Neural cell (in vitro differentiated cells): ENCODE results near the gene LAPTM4A. TPM values are rescaled to one million over a fixed set of nuclear protein-coding genes. Genes with fewer than 3 reads are reported as not detected.

Experiments
- H2AFZ ChIP-seq: fragments of 200-600, 300-800 bp; sonication (generic), shearing (Covaris generic); 2 replicates; pipeline ENCODE4 v1.6.0; 2014; ENCODE audit warnings: low read depth, mild to moderate bottlenecking, antibody characterized with exemption, low read length, moderate library complexity
- H3F3A ChIP-seq: fragments of 200-600 bp; shearing (Covaris generic); 2 replicates; pipeline ENCODE4 v1.6.1; 2016; ENCODE audit warnings: mild to moderate bottlenecking, moderate library complexity, mixed read lengths, antibody characterized with exemption, low read length; ENCODE audit not compliant: insufficient read depth, poor library complexity, severe bottlenecking
- H3K27ac ChIP-seq: fragments of 200-600, 300-800 bp; sonication (generic), shearing (Covaris generic); 2 replicates; pipeline ENCODE4 v1.5.1; 2014; ENCODE audit warnings: mild to moderate bottlenecking, low read length, moderate library complexity
- H3K27me3 ChIP-seq: fragments of 300-800, 200-600 bp; sonication (generic), shearing (Covaris generic); 2 replicates; pipeline ENCODE4 v1.6.0; 2014; ENCODE audit warnings: mild to moderate bottlenecking, low read depth, low read length, moderate library complexity; ENCODE audit not compliant: insufficient read depth
- H3K36me3 ChIP-seq: fragments of 300-800, 200-600 bp; sonication (generic), shearing (Covaris generic); 2 replicates; pipeline ENCODE4 v1.5.1; 2014; ENCODE audit warnings: mild to moderate bottlenecking, antibody characterized with exemption, low read length, moderate library complexity; ENCODE audit not compliant: insufficient read depth
- H3K4me2 ChIP-seq: fragments of 300-800, 200-600 bp; sonication (generic), shearing (Covaris generic); 2 replicates; pipeline ENCODE4 v1.6.0; 2014; ENCODE audit warnings: mild to moderate bottlenecking, low read length
- H3K4me3 ChIP-seq: fragments of 300-800, 200-600 bp; sonication (generic), shearing (Covaris generic); 2 replicates; pipeline ENCODE4 v1.5.1; 2014; ENCODE audit warnings: mild to moderate bottlenecking, low read length, moderate library complexity
- H3K79me2 ChIP-seq: fragments of 200-600 bp; shearing (Covaris generic); replicated peaks from 2 replicates; pipeline ENCODE4 v1.6.0; 2014; ENCODE audit warnings: mild to moderate bottlenecking, low read length, moderate library complexity; ENCODE audit not compliant: insufficient read depth
- H3K9ac ChIP-seq: fragments of 300-800, 200-600 bp; sonication (generic), shearing (Covaris generic); 2 replicates; pipeline ENCODE4 v1.6.1; 2016; ENCODE audit warnings: mild to moderate bottlenecking, low read length, mixed read lengths
- H3K9me2 ChIP-seq: fragments of 200-600 bp; shearing (Covaris generic); 2 replicates; pipeline ENCODE4 v1.6.1; 2016; ENCODE audit warnings: mild to moderate bottlenecking, low read length, mixed read lengths; ENCODE audit not compliant: insufficient read depth
- H3K9me3 ChIP-seq: fragments of 200-600, 300-800 bp; sonication (generic), shearing (Covaris generic); 2 replicates; pipeline ENCODE4 v1.6.1; 2016; ENCODE audit warnings: mild to moderate bottlenecking, mixed run types, low read length, moderate library complexity, mixed read lengths
- H4K20me1 ChIP-seq: fragments of 200-600 bp; shearing (Covaris generic); 2 replicates; pipeline ENCODE4 v1.6.1; 2016; ENCODE audit warnings: mild to moderate bottlenecking, mixed run types; ENCODE audit not compliant: insufficient read depth
- EP300 ChIP-seq: fragments of 450-650 bp; conservative IDR thresholded peaks from 2 replicates; pipeline ENCODE4 v1.6.1; 2014; ENCODE audit warnings: antibody characterized with exemption, mild to moderate bottlenecking, moderate library complexity; ENCODE audit not compliant: poor library complexity, severe bottlenecking
- EZH2 ChIP-seq: fragments of 200-600, 300-800 bp; shearing (Covaris generic), sonication (generic); IDR thresholded peaks from 2 replicates; pipeline ENCODE4 v1.6.1; 2014; ENCODE audit warnings: antibody characterized with exemption, low read length, borderline replicate concordance, mild to moderate bottlenecking; ENCODE audit not compliant: insufficient read depth, poor library complexity, severe bottlenecking
- MXI1 ChIP-seq: fragments of 450-650 bp; conservative IDR thresholded peaks from 2 replicates; pipeline ENCODE4 v1.6.1; 2014; ENCODE audit warnings: antibody characterized with exemption, mild to moderate bottlenecking; ENCODE audit not compliant: poor library complexity, severe bottlenecking
- POLR2AphosphoS5 ChIP-seq: IDR thresholded peaks from 2 replicates; pipeline ENCODE4 v1.6.1; 2012
- RAD21 ChIP-seq: fragments of 450-650 bp; conservative IDR thresholded peaks from 2 replicates; pipeline ENCODE4 v1.6.1; 2014; ENCODE audit warnings: antibody characterized with exemption, mild to moderate bottlenecking, moderate library complexity
- SMC3 ChIP-seq: fragments of 450-650 bp; conservative IDR thresholded peaks from 2 replicates; pipeline ENCODE4 v1.6.1; 2014; ENCODE audit warnings: antibody characterized with exemption, mild to moderate bottlenecking, moderate library complexity; ENCODE audit not compliant: poor library complexity
- TAF1 ChIP-seq: IDR thresholded peaks from 2 replicates; pipeline ENCODE4 v1.6.1; 2012; ENCODE audit warnings: low read depth
- polyA plus RNA-seq: library from polyadenylated mRNA; depleted of rRNA; stranded (reverse); fragments of >200 nt; gene quantifications from 2 replicates; pipeline ENCODE4 v1.2.3, GENCODE V29; 2014
- TF ChIP-seq, protein P1 (sequence below): fragments of 450-650 bp; IDR thresholded peaks from 2 replicates; pipeline ENCODE4 v1.5.1; 2014; ENCODE audit warnings: antibody characterized with exemption, mild to moderate bottlenecking, moderate library complexity; ENCODE audit not compliant: poor library complexity, severe bottlenecking
- TF ChIP-seq, protein P2 (sequence below): IDR thresholded peaks from 2 replicates; pipeline ENCODE4 v1.6.1; 2012; ENCODE audit warnings: borderline replicate concordance

LAPTM4A gene
- polyA plus RNA-seq, 1 donor from 2014 or later: 81.7 TPM

GRCh38 chr2:20094142-20094755 is 42.8 kb upstream of the LAPTM4A start:
- H3K36me3 ChIP-seq: no peaks in the 10 kb centered on the region
- H3K9me2 ChIP-seq: no peaks in the 10 kb centered on the region
- H3K27me3 ChIP-seq: no peaks in the 10 kb centered on the region
- no peaks in the 10 kb centered on the region for H4K20me1 ChIP-seq
- H3K4me3 ChIP-seq: no peak overlapping the region
- no peaks in the 10 kb centered on the region for H3K9me3 ChIP-seq
- H3F3A ChIP-seq: no peaks in the 10 kb centered on the region
- no peak overlapping the region for H3K9ac ChIP-seq
- H3K27ac ChIP-seq: no peak overlapping the region
- no peak for TF ChIP-seq TAF1
- no peak for TF ChIP-seq SMC3
- TF ChIP-seq POLR2AphosphoS5: no peak
- TF ChIP-seq EZH2: no peak
- no peak for TF ChIP-seq MXI1
- TF ChIP-seq EP300: no peak
- H3K4me2 ChIP-seq: no peak overlapping the region
- H2AFZ ChIP-seq: no peak overlapping the region
- H3K79me2 ChIP-seq: no peaks in the 10 kb centered on the region

GRCh38 chr2:20093263-20094141 is 42.1 kb upstream of the LAPTM4A start:
- Histone ChIP-seq H3F3A (no peaks in the 10 kb centered on the region), H3K4me3 (no peak overlapping the region), H4K20me1 (no peaks in the 10 kb centered on the region), H3K27me3 (no peaks in the 10 kb centered on the region), H3K79me2 (no peaks in the 10 kb centered on the region), H3K4me2 (no peak overlapping the region), H3K9me3 (no peaks in the 10 kb centered on the region), H3K9ac (no peak overlapping the region), H3K36me3 (no peaks in the 10 kb centered on the region), H2AFZ (no peak overlapping the region), H3K9me2 (no peaks in the 10 kb centered on the region), H3K27ac (no peak overlapping the region)
- TF ChIP-seq TAF1 (no peak), EP300 (no peak), EZH2 (no peak), SMC3 (no peak), RAD21 (no peak), MXI1 (no peak), POLR2AphosphoS5 (no peak)
- TF ChIP-seq, protein P1, sequence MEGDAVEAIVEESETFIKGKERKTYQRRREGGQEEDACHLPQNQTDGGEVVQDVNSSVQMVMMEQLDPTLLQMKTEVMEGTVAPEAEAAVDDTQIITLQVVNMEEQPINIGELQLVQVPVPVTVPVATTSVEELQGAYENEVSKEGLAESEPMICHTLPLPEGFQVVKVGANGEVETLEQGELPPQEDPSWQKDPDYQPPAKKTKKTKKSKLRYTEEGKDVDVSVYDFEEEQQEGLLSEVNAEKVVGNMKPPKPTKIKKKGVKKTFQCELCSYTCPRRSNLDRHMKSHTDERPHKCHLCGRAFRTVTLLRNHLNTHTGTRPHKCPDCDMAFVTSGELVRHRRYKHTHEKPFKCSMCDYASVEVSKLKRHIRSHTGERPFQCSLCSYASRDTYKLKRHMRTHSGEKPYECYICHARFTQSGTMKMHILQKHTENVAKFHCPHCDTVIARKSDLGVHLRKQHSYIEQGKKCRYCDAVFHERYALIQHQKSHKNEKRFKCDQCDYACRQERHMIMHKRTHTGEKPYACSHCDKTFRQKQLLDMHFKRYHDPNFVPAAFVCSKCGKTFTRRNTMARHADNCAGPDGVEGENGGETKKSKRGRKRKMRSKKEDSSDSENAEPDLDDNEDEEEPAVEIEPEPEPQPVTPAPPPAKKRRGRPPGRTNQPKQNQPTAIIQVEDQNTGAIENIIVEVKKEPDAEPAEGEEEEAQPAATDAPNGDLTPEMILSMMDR: no peak
- TF ChIP-seq, protein P2, sequence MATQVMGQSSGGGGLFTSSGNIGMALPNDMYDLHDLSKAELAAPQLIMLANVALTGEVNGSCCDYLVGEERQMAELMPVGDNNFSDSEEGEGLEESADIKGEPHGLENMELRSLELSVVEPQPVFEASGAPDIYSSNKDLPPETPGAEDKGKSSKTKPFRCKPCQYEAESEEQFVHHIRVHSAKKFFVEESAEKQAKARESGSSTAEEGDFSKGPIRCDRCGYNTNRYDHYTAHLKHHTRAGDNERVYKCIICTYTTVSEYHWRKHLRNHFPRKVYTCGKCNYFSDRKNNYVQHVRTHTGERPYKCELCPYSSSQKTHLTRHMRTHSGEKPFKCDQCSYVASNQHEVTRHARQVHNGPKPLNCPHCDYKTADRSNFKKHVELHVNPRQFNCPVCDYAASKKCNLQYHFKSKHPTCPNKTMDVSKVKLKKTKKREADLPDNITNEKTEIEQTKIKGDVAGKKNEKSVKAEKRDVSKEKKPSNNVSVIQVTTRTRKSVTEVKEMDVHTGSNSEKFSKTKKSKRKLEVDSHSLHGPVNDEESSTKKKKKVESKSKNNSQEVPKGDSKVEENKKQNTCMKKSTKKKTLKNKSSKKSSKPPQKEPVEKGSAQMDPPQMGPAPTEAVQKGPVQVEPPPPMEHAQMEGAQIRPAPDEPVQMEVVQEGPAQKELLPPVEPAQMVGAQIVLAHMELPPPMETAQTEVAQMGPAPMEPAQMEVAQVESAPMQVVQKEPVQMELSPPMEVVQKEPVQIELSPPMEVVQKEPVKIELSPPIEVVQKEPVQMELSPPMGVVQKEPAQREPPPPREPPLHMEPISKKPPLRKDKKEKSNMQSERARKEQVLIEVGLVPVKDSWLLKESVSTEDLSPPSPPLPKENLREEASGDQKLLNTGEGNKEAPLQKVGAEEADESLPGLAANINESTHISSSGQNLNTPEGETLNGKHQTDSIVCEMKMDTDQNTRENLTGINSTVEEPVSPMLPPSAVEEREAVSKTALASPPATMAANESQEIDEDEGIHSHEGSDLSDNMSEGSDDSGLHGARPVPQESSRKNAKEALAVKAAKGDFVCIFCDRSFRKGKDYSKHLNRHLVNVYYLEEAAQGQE: no peak
